PC-3 (cell line): ENCODE data around the gene CLEC19A. TPM values are rescaled to one million over a fixed set of nuclear protein-coding genes. Genes with fewer than 3 reads are reported as not detected.

ENCODE experiments used
- ATAC-seq: fragments of 200-7000 bp; cut with Tn5 transposase; 2 replicates; pipeline ENCODE4 v1.9.1; 2020; ENCODE audit warnings: mild to moderate bottlenecking, moderate library complexity
- BruUV-seq: library from RNA; stranded (reverse); fragments of 400-500 nt; replicated peaks from 2 replicates; lab custom pipeline; 2021; lab: Mats Ljungman, UMichigan
- CTCF ChIA-PET: fragments of 300-600 bp; sonication (Branson Sonifier 250); formaldehyde crosslinking; loops from one replicate; lab custom pipeline; 2022; ENCODE audit warnings: antibody characterized with exemption; lab: Charles Lee
- POLR2A ChIA-PET: fragments of 300-600 bp; sonication (Branson Sonifier 250); formaldehyde crosslinking; loops from one replicate; lab custom pipeline; 2022; ENCODE audit warnings: antibody characterized with exemption; ENCODE audit not compliant: unreplicated experiment; lab: Charles Lee
- DNase-seq: peaks from one replicate; pipeline ENCODE4 v3.0.0-alpha.2; 2015
- H2AFZ ChIP-seq: fragments of 300-600 bp; sonication (generic); 2 replicates; pipeline ENCODE4 v1.6.0; 2016; ENCODE audit warnings: antibody characterized with exemption, low read length
- H3F3A ChIP-seq: fragments of 300-600 bp; sonication (generic); one replicate; pipeline ENCODE4 v1.6.0; 2017; ENCODE audit warnings: antibody characterized with exemption, low read length, control low read depth, mild to moderate bottlenecking; ENCODE audit not compliant: unreplicated experiment
- H3K27ac ChIP-seq: fragments of 300-600 bp; sonication (generic); 2 replicates; pipeline ENCODE4 v1.5.1; 2016; ENCODE audit warnings: mild to moderate bottlenecking, low read length
- H3K27me3 ChIP-seq: fragments of 300-600 bp; sonication (generic); 2 replicates; pipeline ENCODE4 v1.6.1; 2016; ENCODE audit warnings: low read length, mixed read lengths
- H3K36me3 ChIP-seq: fragments of 300-600 bp; sonication (generic); 2 replicates; pipeline ENCODE4 v1.6.1; 2016; ENCODE audit warnings: low read depth, mixed run types, low read length, mixed read lengths
- H3K4me1 ChIP-seq: fragments of 300-600 bp; sonication (generic); 2 replicates; pipeline ENCODE4 v1.5.1; 2016; ENCODE audit warnings: low read length; ENCODE audit not compliant: insufficient read depth
- H3K4me2 ChIP-seq: fragments of 300-600 bp; sonication (generic); 2 replicates; pipeline ENCODE4 v1.6.0; 2016; ENCODE audit warnings: low read length
- H3K4me3 ChIP-seq: fragments of 300-600 bp; sonication (generic); 2 replicates; pipeline ENCODE4 v1.5.1; 2016; ENCODE audit warnings: mild to moderate bottlenecking, low read length, mixed read lengths
- H3K79me2 ChIP-seq: fragments of 300-600 bp; sonication (generic); 2 replicates; pipeline ENCODE4 v1.6.1; 2017; ENCODE audit warnings: low read length, mixed read lengths
- H3K9ac ChIP-seq: fragments of 300-600 bp; sonication (generic); 2 replicates; pipeline ENCODE4 v1.6.0; 2016; ENCODE audit warnings: mild to moderate bottlenecking, low read length
- H3K9me2 ChIP-seq: fragments of 300-600 bp; sonication (generic); replicated peaks from 2 replicates; pipeline ENCODE4 v1.6.1; 2016; ENCODE audit warnings: mixed run types, low read length, mixed read lengths
- H3K9me3 ChIP-seq: fragments of 300-600 bp; sonication (generic); 2 replicates; pipeline ENCODE4 v1.6.1; 2016; ENCODE audit warnings: low read length, mixed read lengths
- H4K20me1 ChIP-seq: fragments of 300-600 bp; sonication (generic); 2 replicates; pipeline ENCODE4 v1.6.1; 2016; ENCODE audit warnings: low read length, mixed read lengths
- CTCF ChIP-seq: fragments of 300-600 bp; sonication (generic); conservative IDR thresholded peaks from 2 replicates; pipeline ENCODE4 v1.5.1; 2017; ENCODE audit warnings: antibody characterized with exemption, low read depth, mild to moderate bottlenecking, low read length
- EZH2 ChIP-seq: fragments of 300-600 bp; sonication (generic); IDR thresholded peaks from one replicate; pipeline ENCODE4 v1.6.1; 2017; ENCODE audit warnings: antibody characterized with exemption, mild to moderate bottlenecking, low read length; ENCODE audit not compliant: unreplicated experiment
- EZH2phosphoT487 ChIP-seq: fragments of 300-600 bp; sonication (generic); IDR thresholded peaks from 2 replicates; pipeline ENCODE4 v1.6.1; 2018; ENCODE audit warnings: mild to moderate bottlenecking, antibody characterized with exemption, low read length, borderline replicate concordance
- intact Hi-C: fragments of 100-400 bp; cut with micrococcal nuclease; formaldehyde crosslinking; loops from 2 replicates; pipeline ENCODE4 v1.9.0; 2023
- total RNA-seq: library from RNA; depleted of rRNA; stranded (reverse); fragments of >200 nt; gene quantifications from 2 replicates; pipeline ENCODE4 v1.2.3, GENCODE V29; 2014

CLEC19A gene
- total RNA-seq, 1 experiment from 2014 or later: not detected

- H3K4me2 ChIP-seq: no peak overlapping the region
- POLR2A ChIA-PET: no interaction called here
- no peak overlapping the region for H3K4me3 ChIP-seq
- ATAC-seq: no peak
- intact Hi-C loops: no loop called here
- no peaks in the 10 kb centered on the region for H3K9me3 ChIP-seq
- no TSS peak for BruUV-seq
- CTCF ChIA-PET: no interaction called here
- H3K79me2 ChIP-seq: no peaks in the 10 kb centered on the region
- H3K9ac ChIP-seq: no peak overlapping the region
- TF ChIP-seq EZH2 (no peak), CTCF (no peak)
- no peak for DNase-seq
- no peaks in the 10 kb centered on the region for H3K36me3 ChIP-seq
- no peak overlapping the region for H3K27ac ChIP-seq
- H3F3A ChIP-seq: no peaks in the 10 kb centered on the region
- no peaks in the 10 kb centered on the region for H3K27me3 ChIP-seq
- H3K9me2 ChIP-seq: no peaks in the 10 kb centered on the region
- no peak overlapping the region for H2AFZ ChIP-seq
- H4K20me1 ChIP-seq: no peaks in the 10 kb centered on the region
- H3K4me1 ChIP-seq: peaks cover 8% of the 10 kb centered on the region
These were observed 1.3 kb downstream of the CLEC19A start for GRCh38 chr16:19286827-19287226.

GRCh38 chr16:19287241-19287640 is 1.7 kb downstream of the CLEC19A start:
- no peaks in the 10 kb centered on the region for H3K27me3 ChIP-seq
- H4K20me1 ChIP-seq: no peaks in the 10 kb centered on the region
- no peak overlapping the region for H3K4me3 ChIP-seq
- no peak overlapping the region for H3K4me2 ChIP-seq
- CTCF ChIA-PET: no interaction called here
- H3K9me3 ChIP-seq: no peaks in the 10 kb centered on the region
- no peak overlapping the region for H3K9ac ChIP-seq
- no peak for ATAC-seq
- POLR2A ChIA-PET: no interaction called here
- intact Hi-C loops: no loop called here
- no TSS peak for BruUV-seq
- H3F3A ChIP-seq: no peaks in the 10 kb centered on the region
- no peak for TF ChIP-seq EZH2
- no peak for TF ChIP-seq CTCF
- H3K36me3 ChIP-seq: no peaks in the 10 kb centered on the region
- no peaks in the 10 kb centered on the region for H3K79me2 ChIP-seq
- H3K4me1 ChIP-seq: peaks cover 8% of the 10 kb centered on the region
- no peaks in the 10 kb centered on the region for H3K9me2 ChIP-seq
- no peak overlapping the region for H2AFZ ChIP-seq
- no peak for DNase-seq
- no peak overlapping the region for H3K27ac ChIP-seq

GRCh38 chr16:19288872-19289799 is 3.6 kb downstream of the CLEC19A start:
- H3K4me3 ChIP-seq: no peak overlapping the region
- no peaks in the 10 kb centered on the region for H3K4me1 ChIP-seq
- H3K9me2 ChIP-seq: no peaks in the 10 kb centered on the region
- ChIA-PET CTCF (no interaction called here), POLR2A (no interaction called here)
- TF ChIP-seq EZH2phosphoT487 (no peak), CTCF (no peak), EZH2 (no peak)
- DNase-seq: peak; percentile 8
- H3K4me2 ChIP-seq: no peak overlapping the region
- no peak overlapping the region for H3K27ac ChIP-seq
- H3F3A ChIP-seq: no peaks in the 10 kb centered on the region
- H2AFZ ChIP-seq: no peak overlapping the region
- no peaks in the 10 kb centered on the region for H3K36me3 ChIP-seq
- no peaks in the 10 kb centered on the region for H4K20me1 ChIP-seq
- no peak for ATAC-seq
- no peaks in the 10 kb centered on the region for H3K9me3 ChIP-seq
- no peaks in the 10 kb centered on the region for H3K79me2 ChIP-seq
- no peak overlapping the region for H3K9ac ChIP-seq
- intact Hi-C loops: no loop called here
- no TSS peak for BruUV-seq
- H3K27me3 ChIP-seq: no peaks in the 10 kb centered on the region
